Upper lobe of left lung (tissue), 6 donors: ENCODE data around the gene WDPCP. TPM values are rescaled to one million over a fixed set of nuclear protein-coding genes. Genes with fewer than 3 reads are reported as not detected.

Experiments
- ATAC-seq, 2 donors: fragments of 200-7000 bp; cut with Tn5 transposase; one replicate each; pipeline ENCODE4 v1.9.1; 2022; ENCODE audit warnings: mild to moderate bottlenecking in 2 of 2, moderate library complexity in 2 of 2; ENCODE audit not compliant: low FRiP score in 2 of 2
- DNase-seq, 2 donors: peaks; one replicate each; pipeline ENCODE4 v3.0.0-alpha.2; 2019 to 2020
- H3K27ac ChIP-seq, 4 donors: fragments of 200-600 bp; sonication (generic); one replicate each; pipeline ENCODE4 v1.5.1; 2016 to 2019
- H3K27me3 ChIP-seq, 4 donors: fragments of 200-600 bp; sonication (generic); one replicate each; pipeline ENCODE4 v1.5.1; 2017 to 2019
- H3K36me3 ChIP-seq, 4 donors: fragments of 200-600 bp; sonication (generic); one replicate each; pipeline ENCODE4 v1.5.1; 2016 to 2019
- H3K4me1 ChIP-seq, 4 donors: fragments of 200-600 bp; sonication (generic); one replicate each; pipeline ENCODE4 v1.5.1; 2018 to 2019
- H3K4me3 ChIP-seq, 4 donors: fragments of 200-600 bp; sonication (generic); one replicate each; pipeline ENCODE4 v1.5.1; 2017 to 2019; ENCODE audit warnings: mild to moderate bottlenecking in 2 of 4, moderate library complexity in 1 of 4
- H3K9me3 ChIP-seq, 4 donors: fragments of 200-600 bp; sonication (generic); one replicate each; pipeline ENCODE4 v1.5.1; 2018 to 2019
- EP300 ChIP-seq, 4 donors: sonication (generic); formaldehyde crosslinking; IDR thresholded peaks; one replicate each; pipeline ENCODE4 v1.5.1; 2017; ENCODE audit warnings: antibody characterized with exemption in 4 of 4, control low read depth in 2 of 4
- POLR2A ChIP-seq, 4 donors: fragments of 450-650 bp; IDR thresholded peaks; one replicate each; pipeline ENCODE4 v1.5.1; 2016 to 2017; ENCODE audit warnings: antibody characterized with exemption in 4 of 4, mild to moderate bottlenecking in 2 of 4
- POLR2AphosphoS5 ChIP-seq, 2 donors: sonication (generic); formaldehyde crosslinking; IDR thresholded peaks; one replicate each; pipeline ENCODE4 v1.5.1; 2017; ENCODE audit warnings: antibody characterized with exemption in 2 of 2
- WGBS, 2 donors: methylation state at CpG; one replicate each; pipeline ENCODE4 v1.1.5; 2017 to 2018; 5-methylcytosine and 5-hydroxymethylcytosine counted together
- total RNA-seq, 6 donors: library from RNA; depleted of rRNA in 4 of 6; stranded (reverse); fragments of >200 nt in 4 of 6; gene quantifications; one replicate each; pipeline versions ENCODE4 v1.1.0 to v1.2.1, GENCODE V29; 2016 to 2021
- TF ChIP-seq, protein P1 (sequence below), 6 experiments: fragments of 450-650 bp in 4 of 6; fragments of 200-600 bp in 2 of 6; sonication (generic) in 2 of 6; IDR thresholded peaks; one replicate each; pipeline ENCODE4 v1.5.1; 2016 to 2019; ENCODE audit warnings: antibody characterized with exemption in 6 of 6
- donor health status: DM: no; HTN: no; CAD: no; lungs with moderate emphysema.
- donor health status: DM: no; HTN: yes; CAD: no; lungs with severe emphysema.

The WDPCP gene
- total RNA-seq, 6 donors from 2014 or later: 9.3 to 20.8 (median 11.5) TPM

DNA sequence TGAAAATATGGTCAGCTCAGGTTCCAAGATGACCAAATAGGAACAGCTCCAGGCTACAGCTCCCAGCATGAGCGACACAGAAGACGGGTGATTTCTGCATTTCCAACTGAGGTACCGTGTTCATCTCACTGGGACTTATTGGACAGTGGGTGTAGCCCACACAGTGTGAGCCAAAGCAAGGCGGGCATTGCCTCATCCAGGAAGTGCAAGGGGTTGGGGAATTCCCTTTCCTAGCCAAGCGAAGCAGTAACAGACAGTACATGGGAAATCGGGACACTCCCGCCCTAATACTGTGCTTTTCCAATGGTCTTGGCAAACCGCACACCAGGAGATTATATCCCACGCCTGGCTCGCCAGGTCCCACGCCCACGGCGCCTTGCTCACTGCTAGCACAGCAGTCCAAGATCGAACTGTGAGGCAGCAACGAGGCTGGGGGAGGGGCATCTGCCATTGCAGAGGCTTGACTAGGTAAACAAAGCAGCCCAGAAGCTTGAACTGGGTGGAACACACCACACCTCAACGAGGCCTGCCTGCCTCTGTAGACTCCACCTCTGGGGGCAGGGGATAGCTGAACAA lies 57.5 kb downstream of the WDPCP start:
- Histone ChIP-seq H3K4me1 (no peaks in the 10 kb centered on the region), H3K9me3 (peaks cover 0 to 13% (median 3%) of the 10 kb centered on the region in 4 donors), H3K27ac (no peak overlapping the region), H3K4me3 (no peak overlapping the region), H3K36me3 (no peaks in the 10 kb centered on the region), H3K27me3 (no peaks in the 10 kb centered on the region)
- no peak for ATAC-seq
- WGBS, 2 donors: 85 to 88% methylated on average over 10 to 16 of the region's 16 CpGs
- TF ChIP-seq POLR2AphosphoS5 (IDR thresholded peaks at IDR 0.05) (no peak), POLR2A (IDR thresholded peaks at IDR 0.05) (no peak), EP300 (IDR thresholded peaks at IDR 0.05) (no peak)
- TF ChIP-seq, protein P1, sequence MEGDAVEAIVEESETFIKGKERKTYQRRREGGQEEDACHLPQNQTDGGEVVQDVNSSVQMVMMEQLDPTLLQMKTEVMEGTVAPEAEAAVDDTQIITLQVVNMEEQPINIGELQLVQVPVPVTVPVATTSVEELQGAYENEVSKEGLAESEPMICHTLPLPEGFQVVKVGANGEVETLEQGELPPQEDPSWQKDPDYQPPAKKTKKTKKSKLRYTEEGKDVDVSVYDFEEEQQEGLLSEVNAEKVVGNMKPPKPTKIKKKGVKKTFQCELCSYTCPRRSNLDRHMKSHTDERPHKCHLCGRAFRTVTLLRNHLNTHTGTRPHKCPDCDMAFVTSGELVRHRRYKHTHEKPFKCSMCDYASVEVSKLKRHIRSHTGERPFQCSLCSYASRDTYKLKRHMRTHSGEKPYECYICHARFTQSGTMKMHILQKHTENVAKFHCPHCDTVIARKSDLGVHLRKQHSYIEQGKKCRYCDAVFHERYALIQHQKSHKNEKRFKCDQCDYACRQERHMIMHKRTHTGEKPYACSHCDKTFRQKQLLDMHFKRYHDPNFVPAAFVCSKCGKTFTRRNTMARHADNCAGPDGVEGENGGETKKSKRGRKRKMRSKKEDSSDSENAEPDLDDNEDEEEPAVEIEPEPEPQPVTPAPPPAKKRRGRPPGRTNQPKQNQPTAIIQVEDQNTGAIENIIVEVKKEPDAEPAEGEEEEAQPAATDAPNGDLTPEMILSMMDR (IDR thresholded peaks at IDR 0.05): no peak
- DNase-seq: peak in 1 of 2 donors; percentile 52

DNA sequence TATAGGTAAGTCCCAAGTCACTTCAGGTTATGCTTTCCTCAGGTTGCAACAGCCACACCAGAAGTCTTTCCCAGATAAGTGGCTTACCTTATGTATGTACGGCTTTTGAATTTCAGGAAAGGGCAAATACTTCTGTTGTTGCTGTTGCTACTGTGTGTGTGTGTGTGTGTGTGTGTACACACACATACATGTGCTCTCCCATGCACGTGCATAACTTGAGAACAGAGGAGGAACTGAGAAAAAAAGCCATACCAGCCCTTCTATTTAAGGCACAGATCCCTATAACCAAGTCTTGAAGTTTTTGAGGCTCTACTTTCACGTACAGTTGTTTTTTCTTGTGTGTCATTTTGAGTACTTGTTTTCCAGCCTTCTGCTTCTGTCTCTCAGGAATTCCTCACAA lies 62.4 kb downstream of the WDPCP start:
- Histone ChIP-seq H3K4me1 (no peaks in the 10 kb centered on the region), H3K36me3 (no peaks in the 10 kb centered on the region), H3K4me3 (no peak overlapping the region), H3K27me3 (no peaks in the 10 kb centered on the region), H3K27ac (no peak overlapping the region), H3K9me3 (peaks cover 7 to 15% (median 11%) of the 10 kb centered on the region in 4 donors)
- DNase-seq (no peak), ATAC-seq (no peak)
- no peak for TF ChIP-seq POLR2AphosphoS5 (IDR thresholded peaks at IDR 0.05)
- no peak for TF ChIP-seq POLR2A (IDR thresholded peaks at IDR 0.05)
- TF ChIP-seq EP300 (IDR thresholded peaks at IDR 0.05): no peak
- 74 to 78% methylated on average over 3 of the region's 3 CpGs for WGBS, 2 donors

DNA sequence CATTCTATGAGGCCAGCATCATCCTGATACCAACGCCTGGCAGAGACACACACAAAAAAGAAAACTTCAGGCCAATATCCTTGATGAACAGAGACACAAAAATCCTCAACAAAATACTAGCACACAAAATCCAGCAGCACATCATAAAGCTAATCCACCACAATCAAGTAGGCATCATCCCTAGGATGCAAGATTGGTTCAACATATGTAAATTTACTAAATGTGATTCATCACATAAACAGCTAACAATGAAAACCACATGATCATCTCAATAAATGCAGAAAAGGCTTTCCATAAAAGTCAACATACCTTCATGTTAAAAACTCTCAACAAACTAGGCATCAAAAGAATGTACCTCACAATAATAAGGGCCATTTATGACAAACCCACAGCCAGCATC lies 65.3 kb downstream of the WDPCP start:
- TF ChIP-seq POLR2AphosphoS5 (IDR thresholded peaks at IDR 0.05) (no peak), EP300 (IDR thresholded peaks at IDR 0.05) (no peak), POLR2A (IDR thresholded peaks at IDR 0.05) (no peak)
- TF ChIP-seq, protein P1 (IDR thresholded peaks at IDR 0.05): no peak
- DNase-seq (no peak), ATAC-seq (no peak)
- 88 to 90% methylated on average over 1 of the region's 1 CpG for WGBS, 2 donors
- Histone ChIP-seq H3K9me3 (peaks cover 14 to 26% (median 21%) of the 10 kb centered on the region in 4 donors), H3K4me3 (no peak overlapping the region), H3K36me3 (no peaks in the 10 kb centered on the region), H3K4me1 (no peaks in the 10 kb centered on the region), H3K27me3 (no peaks in the 10 kb centered on the region), H3K27ac (no peak overlapping the region)

DNA sequence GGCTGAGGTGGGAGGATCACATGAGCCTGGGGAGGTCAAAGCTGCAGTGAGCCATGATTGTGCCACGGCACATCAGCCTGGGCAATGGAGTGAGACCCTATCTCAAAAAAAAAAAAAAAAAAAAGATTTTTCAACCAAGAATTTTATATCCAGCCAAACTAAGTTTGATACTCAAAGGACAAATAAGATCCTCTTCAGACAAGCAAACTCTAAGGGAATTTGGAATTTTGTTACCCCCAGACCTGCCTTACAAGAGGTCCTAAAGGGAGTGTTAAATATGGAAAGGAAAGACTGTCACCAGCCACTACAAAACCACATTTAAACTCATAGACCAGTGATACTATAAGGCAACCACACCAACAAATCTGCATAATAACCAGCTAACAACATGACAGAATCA lies 67.5 kb downstream of the WDPCP start:
- 89 to 100% methylated on average over 1 of the region's 1 CpG for WGBS, 2 donors
- H3K4me3 ChIP-seq: no peak overlapping the region
- H3K27ac ChIP-seq: no peak overlapping the region
- H3K27me3 ChIP-seq: no peaks in the 10 kb centered on the region
- H3K36me3 ChIP-seq: no peaks in the 10 kb centered on the region
- DNase-seq (no peak), ATAC-seq (no peak)
- peaks cover 14 to 26% (median 21%) of the 10 kb centered on the region in 4 donors for H3K9me3 ChIP-seq
- no peak for TF ChIP-seq POLR2AphosphoS5 (IDR thresholded peaks at IDR 0.05)
- TF ChIP-seq, protein P1 (IDR thresholded peaks at IDR 0.05): no peak
- no peak for TF ChIP-seq EP300 (IDR thresholded peaks at IDR 0.05)
- no peak for TF ChIP-seq POLR2A (IDR thresholded peaks at IDR 0.05)
- H3K4me1 ChIP-seq: no peaks in the 10 kb centered on the region

DNA sequence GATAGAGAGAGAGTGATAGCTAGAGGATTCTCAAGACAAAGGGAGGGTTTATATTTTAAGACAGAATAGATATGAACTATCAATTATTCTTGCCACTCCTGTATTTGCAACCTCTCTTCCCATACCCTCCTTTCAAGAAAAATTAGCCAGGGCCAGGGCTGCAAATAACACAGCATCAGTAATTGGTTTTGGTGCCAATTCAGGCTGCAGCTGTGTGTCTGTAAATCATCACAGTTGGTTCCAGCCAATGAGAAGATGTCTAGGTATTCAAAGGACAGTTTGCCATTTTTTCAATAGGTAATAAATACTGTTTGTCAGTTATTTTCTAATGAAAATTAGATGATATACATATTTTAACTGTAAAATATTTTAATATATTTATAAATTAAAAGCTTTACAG lies 73.5 kb downstream of the WDPCP start:
- Histone ChIP-seq H3K27me3 (no peaks in the 10 kb centered on the region), H3K4me3 (no peak overlapping the region), H3K9me3 (peaks cover 0 to 7% (median 3%) of the 10 kb centered on the region in 4 donors), H3K36me3 (no peaks in the 10 kb centered on the region), H3K27ac (no peak overlapping the region), H3K4me1 (no peaks in the 10 kb centered on the region)
- ATAC-seq (no peak), DNase-seq (no peak)
- TF ChIP-seq EP300 (IDR thresholded peaks at IDR 0.05) (no peak), POLR2A (IDR thresholded peaks at IDR 0.05) (no peak), POLR2AphosphoS5 (IDR thresholded peaks at IDR 0.05) (no peak)
- TF ChIP-seq, protein P1 (IDR thresholded peaks at IDR 0.05): no peak
